Right lobe of liver (tissue), 4 donors: Measurements from ENCODE around the gene PPP2R5B.

Experiments used
- POLR2A ChIP-seq: fragments of 450-650 bp; IDR thresholded peaks from one replicate; pipeline ENCODE4 v1.6.1; 2017; ENCODE audit warnings: antibody characterized with exemption, mild to moderate bottlenecking
- TF ChIP-seq, protein P1 (sequence below), 4 donors: fragments of 200-600 bp in 3 of 4; fragments of 450-650 bp in 1 of 4; IDR thresholded peaks; one replicate each; pipeline versions ENCODE4 v1.5.1 to v1.8.0; 2016 to 2022; ENCODE audit warnings: antibody characterized with exemption in 4 of 4, mild to moderate bottlenecking in 2 of 4
- donor health status: DM: no; HTN: no; CAD: no.
- donor health status: DM: no; HTN: no; CAD: no.
- donor health status: DM: no; HTN: yes; CAD: no.

DNA sequence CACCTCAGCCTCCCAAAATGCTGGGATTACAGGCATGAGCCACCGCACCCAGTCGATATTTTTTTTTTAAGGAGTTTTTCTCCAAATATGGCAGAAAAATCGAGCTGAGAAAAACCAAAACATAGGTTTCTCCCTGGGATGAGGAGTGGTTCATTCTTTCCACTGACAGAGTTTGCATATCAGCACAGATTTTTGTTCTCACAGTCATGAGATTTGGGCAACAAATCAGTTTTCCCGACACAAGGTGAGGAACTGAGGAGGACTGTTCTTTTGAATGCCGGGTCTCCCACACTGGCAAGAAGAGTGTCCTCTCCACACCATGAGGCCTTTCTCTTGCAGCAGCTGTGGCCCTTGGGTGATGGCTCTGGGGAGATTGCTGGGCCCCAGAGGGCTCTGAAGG lies 42.2 kb upstream of the PPP2R5B start:
- TF ChIP-seq, protein P1, sequence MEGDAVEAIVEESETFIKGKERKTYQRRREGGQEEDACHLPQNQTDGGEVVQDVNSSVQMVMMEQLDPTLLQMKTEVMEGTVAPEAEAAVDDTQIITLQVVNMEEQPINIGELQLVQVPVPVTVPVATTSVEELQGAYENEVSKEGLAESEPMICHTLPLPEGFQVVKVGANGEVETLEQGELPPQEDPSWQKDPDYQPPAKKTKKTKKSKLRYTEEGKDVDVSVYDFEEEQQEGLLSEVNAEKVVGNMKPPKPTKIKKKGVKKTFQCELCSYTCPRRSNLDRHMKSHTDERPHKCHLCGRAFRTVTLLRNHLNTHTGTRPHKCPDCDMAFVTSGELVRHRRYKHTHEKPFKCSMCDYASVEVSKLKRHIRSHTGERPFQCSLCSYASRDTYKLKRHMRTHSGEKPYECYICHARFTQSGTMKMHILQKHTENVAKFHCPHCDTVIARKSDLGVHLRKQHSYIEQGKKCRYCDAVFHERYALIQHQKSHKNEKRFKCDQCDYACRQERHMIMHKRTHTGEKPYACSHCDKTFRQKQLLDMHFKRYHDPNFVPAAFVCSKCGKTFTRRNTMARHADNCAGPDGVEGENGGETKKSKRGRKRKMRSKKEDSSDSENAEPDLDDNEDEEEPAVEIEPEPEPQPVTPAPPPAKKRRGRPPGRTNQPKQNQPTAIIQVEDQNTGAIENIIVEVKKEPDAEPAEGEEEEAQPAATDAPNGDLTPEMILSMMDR (IDR thresholded peaks at IDR 0.05), result no peak
- TF ChIP-seq POLR2A, result no peak
